HepG2 (cell line): ENCODE data around the gene TAMALIN. TPM values are rescaled to one million over a fixed set of nuclear protein-coding genes. Genes with fewer than 3 reads are reported as not detected.

Source experiments
- ATAC-seq: fragments of 200-7000 bp; cut with Tn5 transposase; 3 replicates; pipeline ENCODE4 v1.9.1; 2020; ENCODE audit warnings: mild to moderate bottlenecking, moderate library complexity
- BruUV-seq: library from RNA; stranded (reverse); fragments of 400-500 nt; replicated peaks from 2 replicates; lab custom pipeline; 2021; lab: Mats Ljungman, UMichigan
- CTCF ChIA-PET: fragments of 300-600 bp; formaldehyde crosslinking; extraction: SDS; loops from one replicate; lab custom pipeline; 2021; ENCODE audit warnings: low total read pairs, inconsistent platforms, low intra/inter-chr PET ratio; lab: Yijun Ruan, JAX
- POLR2A ChIA-PET: fragments of 350-600 bp; sonication (Branson Sonifier 250); formaldehyde crosslinking; loops from one replicate; lab custom pipeline; 2020; ENCODE audit warnings: antibody characterized with exemption, inconsistent platforms; lab: Yijun Ruan, JAX
- DNase-seq: peaks from one replicate; pipeline ENCODE4 v3.0.0-alpha.2; 2015; ENCODE audit warnings: low spot score
- FAIRE-seq: peaks from 3 replicates; lab custom pipeline; 2011; peaks lifted over from hg19 to GRCh38; lab: Jason Lieb, UNC
- H2AFZ ChIP-seq: one replicate; pipeline ENCODE4 v1.6.1; 2011; ENCODE audit warnings: low read length, inconsistent platforms
- H3K27ac ChIP-seq: fragments of 300-600 bp; 3 replicates; pipeline ENCODE4 v1.8.0; 2011; ENCODE audit warnings: mixed run types, mild to moderate bottlenecking, mixed read lengths, low read length, inconsistent platforms; ENCODE audit not compliant: insufficient read depth; ENCODE audit errors: extremely low read length
- H3K27me3 ChIP-seq, 2 experiments: fragments of 200-600 bp in 1 of 2; 2 replicates in 1 of 2; 3 replicates in 1 of 2; pipeline versions ENCODE4 v1.6.0 to v1.8.0; 2011; ENCODE audit warnings: low read length in 2 of 2, mild to moderate bottlenecking in 2 of 2, moderate library complexity in 2 of 2, inconsistent platforms in 1 of 2; ENCODE audit not compliant: insufficient read depth in 2 of 2, control insufficient read depth in 1 of 2
- H3K36me3 ChIP-seq, 2 experiments: fragments of 200-600 bp in 1 of 2; replicated peaks in 1 of 2; 2 replicates in 1 of 2; 3 replicates in 1 of 2; pipeline versions ENCODE4 v1.5.1 to v1.8.0; 2011; ENCODE audit warnings: low read length in 2 of 2, inconsistent platforms in 1 of 2; ENCODE audit not compliant: insufficient read depth in 2 of 2, control insufficient read depth in 1 of 2
- H3K4me1 ChIP-seq: 2 replicates; pipeline ENCODE4 v1.5.1; 2012; ENCODE audit warnings: low read length, inconsistent platforms; ENCODE audit not compliant: insufficient read depth
- H3K4me2 ChIP-seq: 2 replicates; pipeline ENCODE4 v1.6.0; 2011; ENCODE audit warnings: low read depth, low read length, inconsistent platforms
- H3K4me3 ChIP-seq, 3 experiments: fragments of 200-600 bp in 1 of 3; sonication (generic), shearing (Covaris generic) in 1 of 3; replicated peaks in 1 of 3; 2 replicates each; pipeline ENCODE4 v1.5.1; 2011 to 2016; ENCODE audit warnings: low read length in 3 of 3, inconsistent platforms in 2 of 3, low read depth in 2 of 3, mild to moderate bottlenecking in 2 of 3, control low read depth in 1 of 3, mixed read lengths in 1 of 3; ENCODE audit not compliant: insufficient read depth in 1 of 3
- H3K79me2 ChIP-seq: one replicate; pipeline ENCODE4 v1.6.1; 2011; ENCODE audit warnings: low read length, inconsistent platforms; ENCODE audit not compliant: insufficient read depth
- H3K9ac ChIP-seq: 2 replicates; pipeline ENCODE4 v1.6.0; 2011; ENCODE audit warnings: mild to moderate bottlenecking, low read depth, low read length, inconsistent platforms; ENCODE audit not compliant: insufficient read depth
- H3K9me3 ChIP-seq: 2 replicates; pipeline ENCODE4 v1.5.1; 2012; ENCODE audit warnings: mild to moderate bottlenecking, low read length
- H4K20me1 ChIP-seq: 2 replicates; pipeline ENCODE4 v1.6.0; 2011; ENCODE audit warnings: inconsistent platforms, mild to moderate bottlenecking, low read length, moderate library complexity; ENCODE audit not compliant: insufficient read depth
- FOXP1 ChIP-seq, 2 experiments: fragments of 450-650 bp in 1 of 2; IDR thresholded peaks; 2 replicates each; pipeline ENCODE4 v1.6.1; 2017 to 2018; ENCODE audit warnings: antibody characterized with exemption in 1 of 2
- RFX1 ChIP-seq: fragments of 450-650 bp; IDR thresholded peaks from 2 replicates; pipeline ENCODE4 v1.6.1; 2017
- RFX3 ChIP-seq: IDR thresholded peaks from 2 replicates; pipeline ENCODE4 v1.6.1; 2016; ENCODE audit warnings: missing biosample characterization, missing genetic modification reagents
- ZNF580 ChIP-seq: IDR thresholded peaks from 2 replicates; pipeline ENCODE4 v1.6.1; 2016; ENCODE audit warnings: low read depth, borderline replicate concordance
- WGBS: methylation state at CpG from one replicate; pipeline ENCODE4 v1.1.6; 2017; ENCODE audit warnings: low lambda C conversion rate; 5-methylcytosine and 5-hydroxymethylcytosine counted together
- in situ Hi-C: cut with HindIII; loops from 2 replicates; pipeline ENCODE4 v1.10.0; 2017; ENCODE audit warnings: low pct_unique_long_range_greater_than_20kb; ENCODE audit not compliant: extremely low pct_ligation_motif_present
- intact Hi-C: fragments of 100-400 bp; cut with micrococcal nuclease; formaldehyde crosslinking; loops from one replicate; pipeline ENCODE4 v1.10.0; 2022; ENCODE audit not compliant: unreplicated experiment
- polyA plus RNA-seq, 8 experiments: library from polyadenylated mRNA; depleted of rRNA in 3 of 8; stranded (reverse) in 7 of 8; unstranded in 1 of 8; fragments of >200 nt; fragmentation: Illumina TruSeq in 4 of 8; extraction: Trizol in 4 of 8; gene quantifications; 2 replicates each; pipeline versions ENCODE4 v1.2.1 to v1.2.3, GENCODE V29; 2011 to 2016; ENCODE audit warnings: low read depth in 4 of 8, missing spikeins in 1 of 8, mixed read lengths in 1 of 8; ENCODE audit not compliant: insufficient read depth in 1 of 8
- total RNA-seq, 5 experiments: library from RNA; depleted of rRNA; stranded (reverse); fragments of >200 nt; fragmentation: Illumina TruSeq; extraction: Trizol; gene quantifications; 2 replicates each; pipeline ENCODE4 v1.2.3, GENCODE V29; 2016; ENCODE audit warnings: low read depth in 1 of 5

Gene TAMALIN
- total and polyA plus RNA-seq, 2 of the 13 experiments (the other 11 are each of a cell fraction or from before 2014, with no cell fraction given), result 2.9 to 10.9 TPM

DNA sequence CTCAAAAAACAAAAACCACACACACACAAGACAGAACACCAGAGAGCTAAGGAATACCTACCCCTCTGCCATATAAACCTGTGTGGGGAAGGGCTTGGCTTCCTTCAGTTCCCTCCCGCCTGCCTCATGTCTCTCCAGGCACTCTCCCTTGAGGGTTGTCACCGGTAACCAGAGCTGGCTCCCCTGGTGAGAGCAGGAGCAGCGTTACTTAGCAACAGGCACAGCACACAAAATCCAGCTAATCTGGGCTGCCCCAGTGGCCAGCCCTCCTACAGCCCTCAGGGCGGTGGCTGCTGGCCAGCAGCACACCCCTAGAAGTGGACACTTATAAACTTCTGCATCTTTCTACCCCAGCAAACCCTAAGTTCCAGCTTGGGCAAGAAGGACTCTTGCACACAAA is 22.9 kb downstream of the TAMALIN start:
- H3K27ac ChIP-seq, result no peak overlapping the region
- DNase-seq (no peak), FAIRE-seq (no peak), ATAC-seq (no peak)
- no TSS peak for BruUV-seq
- in situ Hi-C loops, result loop anchor here (5.0 kb wide), 2 partner anchors 53 to 93 kb away; no protein-coding TSS in a partner anchor
- no peaks in the 10 kb centered on the region for H4K20me1 ChIP-seq
- H3K27me3 ChIP-seq, result peaks cover 0 to 18% of the 10 kb centered on the region in 2 experiments; a peak in 4 of 5 replicates
- intact Hi-C loops, result no loop called here
- no peak overlapping the region for H2AFZ ChIP-seq
- H3K9me3 ChIP-seq, result no peaks in the 10 kb centered on the region
- H3K79me2 ChIP-seq, result no peaks in the 10 kb centered on the region
- WGBS, result 71% methylated on average over 1 of the region's 4 CpGs
- ChIA-PET POLR2A (interaction anchor here (1.5 kb wide), 1 partner anchor 21 kb away, joined by 5 read pairs; the partner anchor contains the start of gene NR4A1), CTCF (interaction anchor here (1.1 kb wide), 1 partner anchor 13 kb away, joined by 3 read pairs; no protein-coding TSS in a partner anchor)
- H3K4me3 ChIP-seq, result no peak overlapping the region
- no peak overlapping the region for H3K4me2 ChIP-seq
- no peaks in the 10 kb centered on the region for H3K36me3 ChIP-seq
- no peak overlapping the region for H3K9ac ChIP-seq
- H3K4me1 ChIP-seq, result peaks cover 37% of the 10 kb centered on the region
- TF ChIP-seq ZNF580 (CRISPR knock-in tag) (no peak), RFX1 (peak; percentile 32; the same call in 1 of the 2 replicates)

DNA sequence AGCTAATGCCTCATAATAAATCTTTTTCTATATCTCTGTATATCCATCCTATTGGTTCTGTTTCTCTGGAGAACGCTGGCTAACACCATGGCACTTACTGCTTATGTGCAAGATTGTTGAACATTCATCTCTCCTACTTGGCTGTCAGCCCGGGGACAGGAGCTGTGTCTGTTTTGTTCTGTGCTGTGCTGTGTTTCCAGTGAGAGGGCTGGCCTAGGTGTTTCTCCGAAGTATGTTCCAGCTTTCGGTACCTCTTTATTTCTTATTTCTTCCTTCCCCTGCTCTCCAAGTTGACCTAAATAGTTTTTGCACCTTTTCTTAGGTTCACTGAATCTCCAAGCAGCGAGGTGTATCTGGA is 25.7 kb downstream of the TAMALIN start:
- Histone ChIP-seq H3K79me2 (no peaks in the 10 kb centered on the region), H3K4me2 (peak overlapping the region; percentile 85), H3K27me3 (peaks cover 1 to 37% of the 10 kb centered on the region in 2 experiments; a peak in 4 of 5 replicates), H3K4me3 (peak overlapping the region; percentile 30 to 34 (median 31); a peak in 5 of 6 replicates), H2AFZ (peak overlapping the region; percentile 20), H3K9me3 (no peaks in the 10 kb centered on the region), H3K36me3 (no peaks in the 10 kb centered on the region), H3K9ac (peak overlapping the region; percentile 39; the same call in 1 of the 2 replicates), H3K27ac (no peak overlapping the region), H3K4me1 (peaks cover 30% of the 10 kb centered on the region), H4K20me1 (no peaks in the 10 kb centered on the region)
- DNase-seq (no peak), FAIRE-seq (no peak), ATAC-seq (peak; percentile 24; the same call in 1 of the 3 replicates)
- POLR2A ChIA-PET, result interaction anchor here (0.5 to 2.4 kb wide), 15 partner anchors 10 to 1236 kb away, joined by 3 to 34 read pairs (median 5); partner anchors contain the start of genes ATG101, KRT18 and NR4A1
- TF ChIP-seq FOXP1 (IDR thresholded peaks at IDR 0.05) (no peak), FOXP1 (CRISPR knock-in tag; IDR thresholded peaks at IDR 0.05) (no peak), RFX3 (CRISPR knock-in tag) (no peak)
- BruUV-seq, result TSS peak; percentile 75
- in situ Hi-C loops (no loop called here), intact Hi-C loops (no loop called here)
- CTCF ChIA-PET, result no interaction called here
- WGBS, result 2% methylated on average over 5 of the region's 5 CpGs
